Measurements from ENCODE around the gene CBFA2T2. TPM values are rescaled to one million over a fixed set of nuclear protein-coding genes. Genes with fewer than 3 reads are reported as not detected.

The CBFA2T2 gene
- total RNA-seq, 6 donors from 2014 or later = 10.0 to 35.6 (median 16.2) TPM

DNA sequence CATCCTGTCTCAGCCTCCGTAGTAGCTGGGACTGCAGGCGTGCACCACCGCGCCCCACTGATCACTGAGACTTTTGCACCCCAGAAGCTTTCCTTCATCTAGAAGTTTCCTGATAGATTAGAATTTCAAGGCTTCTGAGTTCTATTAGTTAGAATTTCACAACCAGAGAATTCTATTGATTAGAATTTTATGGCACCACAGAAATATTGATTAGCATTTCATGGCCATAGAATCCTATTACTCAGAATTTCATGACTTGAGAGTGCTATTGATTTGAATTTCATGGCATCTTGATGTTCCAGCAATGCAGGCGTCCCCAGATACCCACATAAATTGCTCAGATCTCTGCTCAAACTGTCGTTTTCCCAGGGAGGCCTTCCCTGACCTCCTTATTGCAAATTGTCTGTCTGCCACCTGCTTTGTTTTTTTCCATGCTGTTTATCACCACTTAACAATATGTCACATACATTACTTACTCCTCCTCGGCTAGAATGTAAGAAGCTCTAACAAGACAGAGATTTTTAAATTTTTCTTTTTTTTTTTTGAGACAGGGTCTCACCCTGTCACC lies 16.9 kb upstream of the CBFA2T2 start:
- DNase-seq (no peak), ATAC-seq (ENCODE audit: low FRiP score in 2 of 2) (no peak)
- no peak overlapping the region for H3K4me3 ChIP-seq
- H3K9me3 ChIP-seq = no peaks in the 10 kb centered on the region
- peaks cover 0 to 4% (median 0%) of the 10 kb centered on the region in 4 donors for H3K27me3 ChIP-seq
- TF ChIP-seq POLR2A (IDR thresholded peaks at IDR 0.05) (no peak), POLR2AphosphoS5 (IDR thresholded peaks at IDR 0.05) (no peak)
- no peaks in the 10 kb centered on the region for H3K36me3 ChIP-seq
- 85 to 88% methylated on average over 7 of the region's 7 CpGs for WGBS, 2 donors
- peaks cover 0 to 6% (median 2%) of the 10 kb centered on the region in 4 donors for H3K4me1 ChIP-seq
- H3K27ac ChIP-seq = no peak overlapping the region

DNA sequence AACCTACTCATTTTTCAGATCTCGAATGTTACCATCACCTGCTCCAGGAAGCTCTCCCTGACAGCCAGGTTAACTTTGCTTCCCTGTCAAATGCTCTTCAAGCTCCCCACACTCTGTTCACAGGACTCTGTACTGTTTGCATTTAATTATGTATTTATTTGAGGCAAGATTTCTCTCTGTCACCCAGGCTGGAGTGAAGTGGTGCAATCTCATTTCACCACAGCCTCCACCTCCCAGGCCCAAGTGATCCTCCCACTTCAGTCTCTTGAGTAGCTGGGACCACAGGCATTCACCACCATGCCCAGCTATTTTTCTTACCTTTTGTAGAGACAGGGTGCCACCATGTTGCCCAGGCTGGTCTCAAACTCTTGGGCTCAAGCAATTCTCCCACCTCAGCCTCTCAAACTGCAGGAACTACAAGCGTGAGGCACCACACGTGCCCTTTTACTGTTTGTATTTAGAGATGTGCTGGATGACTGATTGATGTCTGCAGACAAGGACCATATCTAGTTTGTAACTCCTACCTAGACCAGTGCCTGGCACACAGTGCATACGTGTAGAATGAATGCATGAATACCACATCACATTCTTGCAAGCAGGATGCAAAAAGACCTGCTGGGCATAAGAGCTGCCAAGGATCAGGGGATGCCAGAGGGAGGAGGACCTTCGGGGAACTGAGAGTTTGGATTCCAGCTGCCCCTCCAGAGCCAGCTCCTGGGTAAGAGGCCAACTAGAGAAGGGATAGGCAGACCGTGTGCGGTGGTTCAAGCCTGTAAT lies 15.6 kb upstream of the CBFA2T2 start:
- no peaks in the 10 kb centered on the region for H3K9me3 ChIP-seq
- H3K36me3 ChIP-seq = no peaks in the 10 kb centered on the region
- WGBS, 2 donors = 79 to 82% methylated on average over 7 of the region's 7 CpGs
- DNase-seq = no peak
- H3K4me3 ChIP-seq = no peak overlapping the region
- no peak overlapping the region for H3K27ac ChIP-seq
- peaks cover 0 to 6% (median 2%) of the 10 kb centered on the region in 4 donors for H3K4me1 ChIP-seq
- peaks cover 0 to 4% (median 0%) of the 10 kb centered on the region in 4 donors for H3K27me3 ChIP-seq
- TF ChIP-seq, protein P1, sequence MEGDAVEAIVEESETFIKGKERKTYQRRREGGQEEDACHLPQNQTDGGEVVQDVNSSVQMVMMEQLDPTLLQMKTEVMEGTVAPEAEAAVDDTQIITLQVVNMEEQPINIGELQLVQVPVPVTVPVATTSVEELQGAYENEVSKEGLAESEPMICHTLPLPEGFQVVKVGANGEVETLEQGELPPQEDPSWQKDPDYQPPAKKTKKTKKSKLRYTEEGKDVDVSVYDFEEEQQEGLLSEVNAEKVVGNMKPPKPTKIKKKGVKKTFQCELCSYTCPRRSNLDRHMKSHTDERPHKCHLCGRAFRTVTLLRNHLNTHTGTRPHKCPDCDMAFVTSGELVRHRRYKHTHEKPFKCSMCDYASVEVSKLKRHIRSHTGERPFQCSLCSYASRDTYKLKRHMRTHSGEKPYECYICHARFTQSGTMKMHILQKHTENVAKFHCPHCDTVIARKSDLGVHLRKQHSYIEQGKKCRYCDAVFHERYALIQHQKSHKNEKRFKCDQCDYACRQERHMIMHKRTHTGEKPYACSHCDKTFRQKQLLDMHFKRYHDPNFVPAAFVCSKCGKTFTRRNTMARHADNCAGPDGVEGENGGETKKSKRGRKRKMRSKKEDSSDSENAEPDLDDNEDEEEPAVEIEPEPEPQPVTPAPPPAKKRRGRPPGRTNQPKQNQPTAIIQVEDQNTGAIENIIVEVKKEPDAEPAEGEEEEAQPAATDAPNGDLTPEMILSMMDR (IDR thresholded peaks at IDR 0.05) = no peak
- TF ChIP-seq EP300 (IDR thresholded peaks at IDR 0.05) (no peak), POLR2AphosphoS5 (IDR thresholded peaks at IDR 0.05) (no peak), POLR2A (IDR thresholded peaks at IDR 0.05) (no peak)
- ATAC-seq (ENCODE audit: low FRiP score in 2 of 2) = no peak

DNA sequence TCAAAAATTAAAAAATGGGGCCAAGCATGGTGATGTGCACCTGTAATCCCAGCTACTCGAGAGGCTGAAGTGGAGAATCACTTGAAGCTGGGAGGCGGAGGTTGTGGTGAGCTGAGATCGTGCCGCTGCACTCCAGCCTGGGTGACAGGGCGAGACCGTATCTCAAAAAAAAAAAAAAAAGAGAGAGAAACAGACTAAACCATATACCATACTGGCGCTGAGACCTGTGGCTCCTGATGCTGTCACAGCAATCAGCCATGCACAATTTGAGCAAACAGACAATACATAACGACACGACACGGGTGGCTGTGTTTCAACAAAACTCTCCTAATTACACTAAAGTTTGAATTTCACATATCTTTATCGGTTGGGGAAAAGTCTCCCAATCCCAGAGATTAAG lies 14.9 kb upstream of the CBFA2T2 start:
- H3K4me3 ChIP-seq = no peak overlapping the region
- DNase-seq = no peak
- WGBS, 2 donors = 73 to 75% methylated on average over 11 of the region's 11 CpGs

DNA sequence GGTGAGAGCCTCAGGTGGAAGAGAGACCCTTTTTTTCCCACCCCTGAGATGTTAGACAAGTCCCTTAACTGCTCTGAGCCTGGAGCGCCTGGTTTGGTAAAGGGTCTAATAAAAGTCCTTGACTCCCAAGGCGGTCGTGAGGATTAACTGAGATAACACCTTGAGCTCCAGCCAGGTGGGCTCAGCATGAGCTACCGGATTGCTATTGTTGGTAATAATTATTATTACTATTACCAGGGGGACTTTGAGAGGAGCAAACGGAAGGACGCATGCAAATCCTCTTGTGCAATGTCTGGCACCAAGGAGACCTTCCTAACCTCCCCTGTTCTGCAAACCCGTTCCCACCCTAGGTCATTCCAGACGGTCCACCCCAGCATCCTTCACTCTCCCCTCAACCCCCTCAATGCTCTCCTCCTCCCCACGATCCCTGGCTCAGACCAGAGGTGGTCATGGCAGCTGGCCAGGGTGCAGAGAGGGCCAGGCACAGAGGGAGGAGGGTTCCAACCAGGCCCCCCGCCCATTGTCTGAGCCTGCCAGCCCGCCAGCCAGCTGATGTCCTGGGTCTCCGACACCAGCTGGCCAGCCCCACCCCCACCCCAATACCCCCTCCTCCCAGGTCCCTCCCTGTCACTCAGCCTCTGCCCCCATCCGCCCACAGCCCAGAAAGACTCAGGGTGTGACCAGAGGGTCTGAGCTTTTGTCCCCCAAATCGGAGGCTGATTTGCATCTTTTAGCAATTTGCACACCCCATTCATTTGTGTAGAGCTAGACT lies 14.3 kb upstream of the CBFA2T2 start:
- DNase-seq (no peak), ATAC-seq (ENCODE audit: low FRiP score in 2 of 2) (no peak)
- Histone ChIP-seq H3K4me1 (peaks cover 0 to 6% (median 2%) of the 10 kb centered on the region in 4 donors), H3K4me3 (no peak overlapping the region), H3K27me3 (peaks cover 0 to 4% (median 0%) of the 10 kb centered on the region in 4 donors), H3K27ac (no peak overlapping the region), H3K36me3 (no peaks in the 10 kb centered on the region), H3K9me3 (no peaks in the 10 kb centered on the region)
- WGBS, 2 donors = 49 to 55% methylated on average over 14 of the region's 14 CpGs
- TF ChIP-seq POLR2AphosphoS5 (IDR thresholded peaks at IDR 0.05) (no peak), EP300 (IDR thresholded peaks at IDR 0.05) (no peak), POLR2A (IDR thresholded peaks at IDR 0.05) (no peak)
- TF ChIP-seq, protein P1 (IDR thresholded peaks at IDR 0.05) = no peak

More for the DNA sequence above, 14.9 kb upstream of the CBFA2T2 start:
- Histone ChIP-seq H3K36me3 (no peaks in the 10 kb centered on the region), H3K9me3 (no peaks in the 10 kb centered on the region), H3K27ac (no peak overlapping the region), H3K4me1 (peaks cover 0 to 6% (median 2%) of the 10 kb centered on the region in 4 donors), H3K27me3 (peaks cover 0 to 4% (median 0%) of the 10 kb centered on the region in 4 donors)
- no peak for ATAC-seq (ENCODE audit: low FRiP score in 2 of 2)
- no peak for TF ChIP-seq POLR2A (IDR thresholded peaks at IDR 0.05)
- TF ChIP-seq, protein P1 (IDR thresholded peaks at IDR 0.05) = no peak

All from upper lobe of left lung (tissue), 6 donors.